Measurements from ENCODE around the gene TFIP11. TPM values are rescaled to one million over a fixed set of nuclear protein-coding genes. Genes with fewer than 3 reads are reported as not detected.

The TFIP11 gene
- total RNA-seq, 4 donors from 2014 or later, result 20.3 to 38.3 (median 21.6) TPM

DNA sequence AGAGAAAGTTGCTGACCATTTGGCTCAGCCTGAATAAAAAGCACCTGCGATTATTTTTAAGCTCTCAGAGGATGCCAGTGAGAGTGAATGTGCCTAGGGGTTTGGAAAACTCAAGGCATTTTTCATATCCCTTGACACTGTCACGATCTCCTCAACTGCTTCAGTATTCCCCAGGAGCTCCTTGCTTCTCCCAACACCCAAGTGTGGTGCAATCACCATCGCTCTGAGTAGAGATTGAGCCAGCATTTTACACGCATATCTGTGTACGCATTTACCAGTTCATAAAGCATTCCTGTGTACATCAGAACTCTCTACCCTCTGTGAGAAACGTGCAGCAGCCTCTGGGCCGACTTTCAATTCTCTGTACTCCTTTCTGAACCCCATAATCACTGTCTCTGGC is 27.3 kb downstream of the TFIP11 start:
- Histone ChIP-seq H3K4me1 (peaks cover 13 to 58% (median 34%) of the 10 kb centered on the region in 3 donors), H3K27ac (peak overlapping the region in 3 of 4 donors; percentile 93 to 95 (median 94)), H3K36me3 (peaks cover 0 to 50% of the 10 kb centered on the region in 2 donors), H3K9me3 (no peaks in the 10 kb centered on the region), H3K27me3 (no peaks in the 10 kb centered on the region), H3K4me3 (no peak overlapping the region)
- 26 to 45% methylated on average over 3 to 4 of the region's 7 CpGs for whole genome bisulfite sequencing, 2 donors (ENCODE audit: low coverage in 1 of 2)
- ATAC-seq, result no peak
- no peak for TF ChIP-seq POLR2A (IDR thresholded peaks at IDR 0.05)
- no peak for TF ChIP-seq POLR2AphosphoS5 (IDR thresholded peaks at IDR 0.05)
- no peak for TF ChIP-seq EP300 (IDR thresholded peaks at IDR 0.05)
- no peak for TF ChIP-seq CTCF (IDR thresholded peaks at IDR 0.05)

DNA sequence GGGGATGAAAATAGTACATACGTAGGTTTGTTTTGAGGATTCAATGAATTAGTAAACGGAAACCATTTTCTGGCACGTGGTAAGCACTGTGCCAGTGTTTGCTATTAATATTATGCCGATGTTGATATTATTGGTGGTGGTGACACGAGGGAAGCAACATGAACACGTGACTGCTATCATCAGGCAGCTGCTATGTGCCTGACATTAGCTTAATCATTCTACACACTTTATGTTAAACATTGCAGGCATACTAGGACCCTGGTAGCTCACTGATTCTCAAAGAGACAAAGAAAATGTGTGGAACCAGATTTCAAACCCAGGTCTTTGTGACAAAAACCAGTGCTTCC is 27.9 kb downstream of the TFIP11 start:
- Histone ChIP-seq H3K4me1 (peaks cover 13 to 65% (median 39%) of the 10 kb centered on the region in 3 donors), H3K36me3 (peaks cover 0 to 45% of the 10 kb centered on the region in 2 donors), H3K27ac (peak overlapping the region; percentile 80 to 95 (median 94)), H3K4me3 (peak overlapping the region; percentile 88 to 99), H3K9me3 (no peaks in the 10 kb centered on the region), H3K27me3 (no peaks in the 10 kb centered on the region)
- TF ChIP-seq EP300 (IDR thresholded peaks at IDR 0.05), result no peak
- no peak for TF ChIP-seq CTCF (IDR thresholded peaks at IDR 0.05)
- no peak for TF ChIP-seq POLR2AphosphoS5 (IDR thresholded peaks at IDR 0.05)
- TF ChIP-seq POLR2A (IDR thresholded peaks at IDR 0.05), result no peak
- ATAC-seq, result no peak
- WGBS, 2 donors (ENCODE audit: low coverage in 1 of 2), result 6 to 10% methylated on average over 6 of the region's 6 CpGs

- WGBS, 2 donors (ENCODE audit: low coverage in 1 of 2), result 2 to 7% methylated on average over 5 to 20 of the region's 85 CpGs
- Histone ChIP-seq H3K27me3 (no peaks in the 10 kb centered on the region), H3K4me3 (peak within 1 kb of the TSS; percentile 88 to 99), H3K27ac (peak within 1 kb of the TSS; percentile 80 to 95 (median 94)), H3K36me3 (peaks cover 0 to 45% of the 10 kb centered on the region in 2 donors), H3K9me3 (no peaks in the 10 kb centered on the region), H3K4me1 (peaks cover 13 to 71% (median 39%) of the 10 kb centered on the region in 3 donors)
- TF ChIP-seq POLR2AphosphoS5 (IDR thresholded peaks at IDR 0.05) (peak; percentile 95), EP300 (IDR thresholded peaks at IDR 0.05) (no peak), CTCF (IDR thresholded peaks at IDR 0.05) (peak in 1 of 4 experiments; percentile 7), POLR2A (IDR thresholded peaks at IDR 0.05) (peak; percentile 83 to 87)
- ATAC-seq, result peak; percentile 94
Measured at GRCh38 chr22:26483439-26484359, 28.6 kb downstream of the TFIP11 start, which contains the start of the genes HPS4 and SRRD. TSS of gene HPS4 (minus strand) at chr22:26483783. CDS start at chr22:26481762, 2,021 bp downstream. TSS of gene SRRD (plus strand) at chr22:26483877. CDS start at chr22:26483891, 14 bp downstream.

GRCh38 chr22:26483043-26483438 is 29.2 kb downstream of the TFIP11 start:
- no peak for ATAC-seq
- peaks cover 0 to 45% of the 10 kb centered on the region in 2 donors for H3K36me3 ChIP-seq
- WGBS, 2 donors (ENCODE audit: low coverage in 1 of 2), result 11 to 17% methylated on average over 3 to 7 of the region's 7 CpGs
- no peaks in the 10 kb centered on the region for H3K9me3 ChIP-seq
- peak overlapping the region; percentile 88 to 99 for H3K4me3 ChIP-seq
- peak overlapping the region; percentile 80 to 95 (median 94) for H3K27ac ChIP-seq
- TF ChIP-seq POLR2AphosphoS5 (IDR thresholded peaks at IDR 0.05) (no peak), CTCF (IDR thresholded peaks at IDR 0.05) (no peak), EP300 (IDR thresholded peaks at IDR 0.05) (no peak), POLR2A (IDR thresholded peaks at IDR 0.05) (no peak)
- H3K27me3 ChIP-seq, result no peaks in the 10 kb centered on the region
- H3K4me1 ChIP-seq, result peaks cover 13 to 73% (median 39%) of the 10 kb centered on the region in 3 donors
